ENCODE data around the gene DERA. TPM values are rescaled to one million over a fixed set of nuclear protein-coding genes. Genes with fewer than 3 reads are reported as not detected.
A peak's percentile ranks its signal among the peaks of the same experiment; 100 is the strongest.

Gene DERA
- total and polyA plus RNA-seq, 2 of the 13 experiments (the other 11 are each of a cell fraction or from before 2014, with no cell fraction given), result 24.0 to 51.3 TPM

GRCh38 chr12:15882118-15882971 lies 28.8 kb upstream of the DERA start, which contains the start of gene STRAP (continued):
- TF ChIP-seq ZBTB4 (CRISPR knock-in tag; IDR thresholded peaks at IDR 0.05; ENCODE audit: borderline replicate concordance) (no peak), SIN3A (IDR thresholded peaks at IDR 0.05; ENCODE audit: borderline replicate concordance, low read depth, low read length) (peak; percentile 57; the same call in 1 of the 2 replicates), ZSCAN9 (CRISPR knock-in tag; IDR thresholded peaks at IDR 0.05; ENCODE audit: borderline replicate concordance) (peak; percentile 69), PAWR (CRISPR knock-in tag; IDR thresholded peaks at IDR 0.05; ENCODE audit: borderline replicate concordance) (no peak), ZNF143 (CRISPR knock-in tag; IDR thresholded peaks at IDR 0.05) (peak; percentile 61), ZFP90 (CRISPR knock-in tag; IDR thresholded peaks at IDR 0.05; ENCODE audit: borderline replicate concordance) (peak; percentile 2; the same call in 1 of the 2 replicates), JUNB (CRISPR knock-in tag; IDR thresholded peaks at IDR 0.05; ENCODE audit: borderline replicate concordance) (no peak), DNMT3B (CRISPR knock-in tag; conservative IDR thresholded peaks at IDR 0.05) (no peak), THYN1 (CRISPR knock-in tag; IDR thresholded peaks at IDR 0.05; ENCODE audit: borderline replicate concordance, low read depth) (no peak), ATF7-NPFF (CRISPR knock-in tag; IDR thresholded peaks at IDR 0.05; ENCODE audit: low read depth) (peak; percentile 60), ZNF343 (CRISPR knock-in tag; IDR thresholded peaks at IDR 0.05) (peak; percentile 91), HNF1A (IDR thresholded peaks at IDR 0.05; ENCODE audit: low read depth) (no peak), HNF1A (CRISPR knock-in tag; IDR thresholded peaks at IDR 0.05; ENCODE audit: borderline replicate concordance) (peak; percentile 53; the same call in 1 of the 2 replicates), IRF2 (CRISPR knock-in tag; IDR thresholded peaks at IDR 0.05) (peak; percentile 87), ATF2 (CRISPR knock-in tag; IDR thresholded peaks at IDR 0.05) (no peak), ZGPAT (CRISPR knock-in tag; IDR thresholded peaks at IDR 0.05) (peak; percentile 89), CAMTA2 (CRISPR knock-in tag; IDR thresholded peaks at IDR 0.05; ENCODE audit: borderline replicate concordance) (peak; percentile 90; the same call in 1 of the 2 replicates), ZFP62 (CRISPR knock-in tag; IDR thresholded peaks at IDR 0.05) (no peak), NFE2L2 (IDR thresholded peaks at IDR 0.05; ENCODE audit: low read length) (peak; percentile 2; the same call in 1 of the 2 replicates)

All from HepG2 (cell line).